ENCODE results near the gene ESF1. TPM values are rescaled to one million over a fixed set of nuclear protein-coding genes. Genes with fewer than 3 reads are reported as not detected.

The ESF1 gene
- total RNA-seq, 1 experiment from 2014 or later, result 36.9 TPM

GRCh38 chr20:13681248-13682125 is 103.2 kb downstream of the ESF1 start:
- Histone ChIP-seq H3K79me1 (ENCODE audit: insufficient read depth, low read depth, low read length, poor library complexity, severe bottlenecking) (no peaks in the 10 kb centered on the region), H2BK5ac (ENCODE audit: insufficient read length, low read length) (no peak overlapping the region), H3K4ac (ENCODE audit: low read depth, low read length) (no peak overlapping the region), H3K27ac (ENCODE audit: insufficient read length, low read depth, low read length) (no peak overlapping the region), H2BK20ac (ENCODE audit: low read depth, low read length, poor library complexity, severe bottlenecking) (no peak overlapping the region), H3K27me3 (ENCODE audit: insufficient read depth, low read length) (no peaks in the 10 kb centered on the region), H3K9ac (ENCODE audit: extremely low read depth, insufficient read length, low read length) (no peak overlapping the region), H3K9me3 (ENCODE audit: control insufficient read depth, low read depth, low read length) (no peaks in the 10 kb centered on the region), H3K4me2 (ENCODE audit: insufficient read depth, insufficient read length, low read length) (no peak overlapping the region), H3K14ac (ENCODE audit: insufficient read depth, low read length) (no peak overlapping the region), H3K23ac (ENCODE audit: insufficient read length, low read depth, low read length) (no peak overlapping the region), H4K20me1 (ENCODE audit: control insufficient read depth, insufficient read depth, insufficient read length) (no peaks in the 10 kb centered on the region), H3K56ac (ENCODE audit: insufficient read length, low read depth, low read length) (no peak overlapping the region), H2BK12ac (ENCODE audit: insufficient read length, low read depth, low read length) (no peak overlapping the region), H3K4me1 (ENCODE audit: insufficient read depth, low read length) (no peaks in the 10 kb centered on the region), H4K8ac (replicated peaks; ENCODE audit: insufficient read length, low read depth, low read length) (no peak overlapping the region), H3K79me2 (ENCODE audit: insufficient read depth, low read length) (no peaks in the 10 kb centered on the region), H2AK5ac (ENCODE audit: insufficient read length, low read length) (no peak overlapping the region), H2BK15ac (ENCODE audit: low read depth, low read length) (no peak overlapping the region), H3K18ac (ENCODE audit: insufficient read length, low read depth, low read length) (no peak overlapping the region), H4K91ac (ENCODE audit: insufficient read length, low read depth, low read length) (no peak overlapping the region), H3K23me2 (ENCODE audit: insufficient read length, low read depth, low read length, poor library complexity, severe bottlenecking) (no peaks in the 10 kb centered on the region), H3T11ph (ENCODE audit: low read length) (no peak overlapping the region), H4K5ac (ENCODE audit: insufficient read length, low read depth, low read length) (no peak overlapping the region), H2BK120ac (ENCODE audit: low read depth, low read length, poor library complexity, severe bottlenecking) (no peak overlapping the region), H2AFZ (ENCODE audit: low read length) (no peak overlapping the region)
- peaks cover 0 to 5% of the 10 kb centered on the region in 2 experiments; a peak in 1 of 4 replicates for H3K4me1 Mint-ChIP-seq
- DNase-seq, result no peak
- peaks cover 0 to 4% of the 10 kb centered on the region in 2 experiments; a peak in 1 of 5 replicates for H3K9me3 Mint-ChIP-seq
- 0 out of 7 replicates have a peak, but pooled peaks cover 0 to 2% (median 1%) of the 10 kb centered on the region in 3 experiments for H3K36me3 Mint-ChIP-seq (ENCODE audit: insufficient read depth in 1 of 3, low read depth in 3 of 3)
- peaks cover 2% of the 10 kb centered on the region for H3K27me3 Mint-ChIP-seq (ENCODE audit: low read depth)
- no CpG with 5 or more reads among the region's 4 CpGs for WGBS (ENCODE audit: extremely low coverage, insufficient read length, low lambda C conversion rate)
- TF ChIP-seq CTCF (conservative IDR thresholded peaks at IDR 0.05), result no peak
- H3K27ac Mint-ChIP-seq, result peak overlapping the region in 1 of 3 experiments; percentile 39; a peak in 1 of 7 replicates
- H3K4me3 Mint-ChIP-seq, result no peak overlapping the region

All from H9 (cell line).